Uterus (tissue), 2 donors: ENCODE results near the gene CDH12.
"Not testable (repeated sequence)": the region's sequence is repeated elsewhere in the genome, so short reads cannot be mapped to it uniquely, and the experiment has no call there.

Source experiments
- CTCF ChIP-seq, 4 experiments: fragments of 200-600 bp in 2 of 4; fragments of 450-650 bp in 2 of 4; sonication (generic) in 2 of 4; IDR thresholded peaks; one replicate each; pipeline ENCODE4 v1.5.1; 2016 to 2019; ENCODE audit warnings: antibody characterized with exemption in 4 of 4, mild to moderate bottlenecking in 2 of 4, moderate library complexity in 1 of 4
- POLR2A ChIP-seq, 2 donors: fragments of 450-650 bp; IDR thresholded peaks; one replicate each; pipeline ENCODE4 v1.6.1; 2016; ENCODE audit warnings: antibody characterized with exemption in 2 of 2, mild to moderate bottlenecking in 1 of 2, moderate library complexity in 1 of 2

- TF ChIP-seq CTCF, POLR2A (IDR thresholded peaks at IDR 0.05): not testable (repeated sequence)
Observed at GRCh38 chr5:22187632-22188228, 665.4 kb downstream of the CDH12 start.
